GM21390 (cell line): Measurements from ENCODE around the gene OSER1.

Experiments used
- ATAC-seq: cut with Tn5 transposase; IDR thresholded peaks from one replicate; pipeline ENCODE4 v1.9.1; 2021; ENCODE audit not compliant: unreplicated experiment

The OSER1 gene

GRCh38 chr20:44180814-44181213 lies 29.8 kb downstream of the OSER1 start:
- no peak for ATAC-seq

- no peak for ATAC-seq
Measured at GRCh38 chr20:44176833-44177534, 33.6 kb downstream of the OSER1 start.

- no peak for ATAC-seq
Measured at GRCh38 chr20:44174996-44175765, 35.4 kb downstream of the OSER1 start.

- no peak for ATAC-seq
Measured at GRCh38 chr20:44173846-44174245, 36.7 kb downstream of the OSER1 start.

GRCh38 chr20:44173116-44173515 lies 37.5 kb downstream of the OSER1 start:
- ATAC-seq, result no peak

GRCh38 chr20:44172572-44172950 lies 38.0 kb downstream of the OSER1 start:
- no peak for ATAC-seq

GRCh38 chr20:44171775-44172571 lies 38.6 kb downstream of the OSER1 start:
- no peak for ATAC-seq

GRCh38 chr20:44170816-44171410 lies 39.7 kb downstream of the OSER1 start:
- ATAC-seq, result no peak

- ATAC-seq, result no peak
Measured at GRCh38 chr20:44167736-44168135, 42.8 kb downstream of the OSER1 start.

- ATAC-seq, result no peak
Measured at GRCh38 chr20:44166477-44166876, 44.1 kb downstream of the OSER1 start.

- ATAC-seq, result no peak
Measured at GRCh38 chr20:44166008-44166407, 44.6 kb downstream of the OSER1 start.

- no peak for ATAC-seq
Measured at GRCh38 chr20:44160133-44160532, 50.4 kb downstream of the OSER1 start.

- ATAC-seq, result no peak
Measured at GRCh38 chr20:44159711-44160110, 50.9 kb downstream of the OSER1 start.

- no peak for ATAC-seq
Measured at GRCh38 chr20:44159125-44159524, 51.4 kb downstream of the OSER1 start.

GRCh38 chr20:44157061-44157460 lies 53.5 kb downstream of the OSER1 start:
- no peak for ATAC-seq

- ATAC-seq, result no peak
Measured at GRCh38 chr20:44154521-44155001, 56.0 kb downstream of the OSER1 start.

- ATAC-seq, result no peak
Measured at GRCh38 chr20:44153636-44154043, 56.9 kb downstream of the OSER1 start.

GRCh38 chr20:44151621-44152416 lies 58.8 kb downstream of the OSER1 start:
- no peak for ATAC-seq

- ATAC-seq, result no peak
Measured at GRCh38 chr20:44146272-44146671, 64.3 kb downstream of the OSER1 start.
